OCI-LY7 (cell line): ENCODE measurements around the gene C6orf89. TPM values are rescaled to one million over a fixed set of nuclear protein-coding genes. Genes with fewer than 3 reads are reported as not detected.

Source experiments
- BruUV-seq: library from RNA; stranded (reverse); fragments of 400-500 nt; replicated peaks from 2 replicates; lab custom pipeline; 2021; lab: Mats Ljungman, UMichigan
- CTCF ChIA-PET: fragments of 300-600 bp; sonication (Branson Sonifier 250); formaldehyde crosslinking; loops from one replicate; lab custom pipeline; 2022; ENCODE audit warnings: antibody characterized with exemption; ENCODE audit not compliant: unreplicated experiment; lab: Charles Lee
- POLR2A ChIA-PET: fragments of 300-600 bp; sonication (Branson Sonifier 250); formaldehyde crosslinking; loops from one replicate; lab custom pipeline; 2022; ENCODE audit warnings: antibody characterized with exemption; lab: Charles Lee
- DNase-seq: peaks from one replicate; pipeline ENCODE4 v3.0.0-alpha.2; 2015; ENCODE audit warnings: low spot score
- H2AFZ ChIP-seq: fragments of 200-600 bp; sonication (generic), shearing (Covaris generic); 2 replicates; pipeline ENCODE4 v1.6.1; 2014; ENCODE audit warnings: mild to moderate bottlenecking, antibody characterized with exemption, low read length, moderate library complexity
- H3K27ac ChIP-seq: fragments of 200-600 bp; sonication (generic); 2 replicates; pipeline ENCODE4 v1.5.1; 2014; ENCODE audit warnings: mixed run types, low read depth, mild to moderate bottlenecking, moderate library complexity, low read length, inconsistent platforms; ENCODE audit not compliant: poor library complexity, severe bottlenecking
- H3K36me3 ChIP-seq: fragments of 200-600 bp; sonication (generic); 2 replicates; pipeline ENCODE4 v1.6.1; 2014; ENCODE audit warnings: mild to moderate bottlenecking, antibody characterized with exemption, low read length, moderate library complexity, mixed read lengths; ENCODE audit not compliant: insufficient read depth
- H3K4me1 ChIP-seq: fragments of 200-600 bp; sonication (generic); 2 replicates; pipeline ENCODE4 v1.5.1; 2014; ENCODE audit warnings: mild to moderate bottlenecking, low read length; ENCODE audit not compliant: insufficient read depth, poor library complexity, severe bottlenecking
- H3K4me2 ChIP-seq: fragments of 200-600 bp; sonication (generic); 2 replicates; pipeline ENCODE4 v1.6.1; 2014; ENCODE audit warnings: mild to moderate bottlenecking, low read length
- H3K4me3 ChIP-seq: fragments of 200-600 bp; sonication (generic); 2 replicates; pipeline ENCODE4 v1.5.1; 2014; ENCODE audit warnings: mild to moderate bottlenecking, low read depth, low read length; ENCODE audit not compliant: poor library complexity, severe bottlenecking
- H3K79me2 ChIP-seq: fragments of 200-600 bp; sonication (generic); 2 replicates; pipeline ENCODE4 v1.6.1; 2016; ENCODE audit warnings: low read depth, mild to moderate bottlenecking, low read length, moderate library complexity, mixed read lengths; ENCODE audit not compliant: insufficient read depth
- H3K9me2 ChIP-seq: fragments of 200-600 bp; sonication (generic); 2 replicates; pipeline ENCODE4 v1.6.1; 2016; ENCODE audit warnings: mild to moderate bottlenecking, low read length, mixed read lengths; ENCODE audit not compliant: insufficient read depth
- H3K9me3 ChIP-seq: fragments of 200-600 bp; sonication (generic); 2 replicates; pipeline ENCODE4 v1.6.1; 2014; ENCODE audit warnings: mild to moderate bottlenecking, mixed run types, low read length, mixed read lengths
- H4K20me1 ChIP-seq: fragments of 200-600 bp; sonication (generic); 2 replicates; pipeline ENCODE4 v1.6.1; 2014; ENCODE audit warnings: mild to moderate bottlenecking, antibody characterized with exemption, low read length, moderate library complexity, mixed read lengths; ENCODE audit not compliant: insufficient read depth
- CTCF ChIP-seq: fragments of 200-600 bp; sonication (generic); conservative IDR thresholded peaks from 2 replicates; pipeline ENCODE4 v1.5.1; 2014; ENCODE audit warnings: mild to moderate bottlenecking, antibody characterized with exemption, low read length, moderate library complexity, mixed read lengths
- EZH2phosphoT487 ChIP-seq: fragments of 200-600 bp; sonication (generic); IDR thresholded peaks from 2 replicates; pipeline ENCODE4 v1.6.1; 2018; ENCODE audit warnings: low read depth, borderline replicate concordance, mild to moderate bottlenecking, mixed run types, antibody characterized with exemption, low read length, moderate library complexity, mixed read lengths
- intact Hi-C: fragments of 100-400 bp; cut with micrococcal nuclease; formaldehyde crosslinking; loops from one replicate; pipeline ENCODE4 v1.10.0; 2022; ENCODE audit not compliant: unreplicated experiment
- total RNA-seq, 2 experiments: library from RNA; depleted of rRNA in 1 of 2; stranded (reverse); fragments of >200 nt in 1 of 2; shearing (Covaris generic) in 1 of 2; gene quantifications; 2 replicates each; pipeline ENCODE4 v1.2.3, GENCODE V29; 2014 to 2022

C6orf89 gene
- total RNA-seq, 2 experiments from 2014 or later: 20.1 to 25.7 TPM

GRCh38 chr6:36848658-36849441 lies 36.9 kb upstream of the C6orf89 start:
- Histone ChIP-seq H2AFZ (no peak overlapping the region), H3K9me3 (no peaks in the 10 kb centered on the region), H3K4me3 (no peak overlapping the region), H3K36me3 (peaks cover 32% of the 10 kb centered on the region), H3K9me2 (no peaks in the 10 kb centered on the region), H3K27ac (no peak overlapping the region), H4K20me1 (0 out of 2 replicates have a peak, but pooled peaks cover 6% of the 10 kb centered on the region), H3K4me2 (no peak overlapping the region), H3K79me2 (no peaks in the 10 kb centered on the region), H3K4me1 (no peaks in the 10 kb centered on the region)
- intact Hi-C loops: no loop called here
- ChIA-PET CTCF (interaction anchor here (1.2 kb wide), 1 partner anchor 83 kb away, joined by 3 read pairs; no protein-coding TSS in a partner anchor), POLR2A (no interaction called here)
- no TSS peak for BruUV-seq
- DNase-seq: no peak
- TF ChIP-seq EZH2phosphoT487: no peak
- no peak for TF ChIP-seq CTCF

- no peak for DNase-seq
- Histone ChIP-seq H3K36me3 (peaks cover 44% of the 10 kb centered on the region), H4K20me1 (0 out of 2 replicates have a peak, but pooled peaks cover 6% of the 10 kb centered on the region), H3K9me3 (no peaks in the 10 kb centered on the region), H3K4me3 (no peak overlapping the region), H3K4me1 (no peaks in the 10 kb centered on the region), H3K27ac (no peak overlapping the region), H3K4me2 (no peak overlapping the region), H3K9me2 (no peaks in the 10 kb centered on the region), H2AFZ (no peak overlapping the region), H3K79me2 (no peaks in the 10 kb centered on the region)
- ChIA-PET POLR2A (no interaction called here), CTCF (interaction anchor here (1.2 kb wide), 1 partner anchor 84 kb away, joined by 3 read pairs; no protein-coding TSS in a partner anchor)
- TF ChIP-seq CTCF (no peak), EZH2phosphoT487 (no peak)
- intact Hi-C loops: loop anchor here (5.0 kb wide), 1 partner anchor 68 kb away; no protein-coding TSS in a partner anchor
- no TSS peak for BruUV-seq
These were observed 35.7 kb upstream of the C6orf89 start for GRCh38 chr6:36850021-36850420.
